Activated CD8-positive, alpha-beta memory T cell treated with anti-CD3 and anti-CD28 coated beads, Interleukin-2, amount 50 U/mL, for 1 hour (primary cell): ENCODE results near the gene COL24A1.

Source experiments
- DNase-seq: peaks from one replicate; pipeline ENCODE4 v3.0.0-alpha.2; 2020; ENCODE audit errors: extremely low read depth

Gene COL24A1

DNA sequence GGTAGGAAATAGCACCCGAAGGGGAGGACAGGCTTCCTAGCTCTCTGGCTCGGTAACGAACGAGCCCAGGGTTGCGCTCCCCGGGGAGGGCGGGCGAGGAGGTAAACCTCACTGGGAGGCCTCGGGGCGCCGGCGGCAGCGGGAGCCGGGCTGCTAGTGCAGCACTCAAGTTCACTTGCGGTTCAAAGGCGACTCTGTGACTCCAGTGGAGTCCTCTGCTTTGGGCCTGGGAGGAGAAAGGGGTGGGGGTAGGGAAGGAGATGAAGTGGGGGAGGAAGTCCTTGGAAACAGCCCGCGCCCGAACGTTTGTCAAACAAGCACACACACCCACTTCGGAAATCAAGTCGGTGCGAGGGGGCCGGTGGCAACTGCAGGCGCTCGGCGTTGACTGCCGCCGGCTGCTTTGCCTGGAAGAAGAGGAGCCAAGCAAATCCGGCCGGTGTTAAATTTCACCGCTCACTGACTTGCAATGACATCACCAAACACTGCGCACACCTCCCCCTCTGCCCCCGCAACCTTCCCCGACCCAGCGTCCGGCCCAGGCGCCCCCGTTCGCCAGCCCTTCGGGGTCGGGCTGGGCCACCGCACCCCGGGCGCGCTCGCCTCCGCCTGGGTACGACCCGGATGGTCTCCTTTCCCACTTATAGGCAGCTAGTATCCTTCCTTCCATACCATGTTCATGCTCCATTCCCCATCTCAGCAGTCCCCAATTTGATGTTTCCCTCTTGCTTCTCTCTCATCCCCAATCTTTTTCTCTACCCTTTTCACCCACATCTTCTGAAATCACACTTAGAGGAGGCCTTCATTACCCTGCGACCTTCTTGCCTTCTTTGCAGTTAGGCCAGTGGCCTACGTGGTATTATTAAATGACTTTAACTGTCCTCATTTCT is at the start of gene COL24A1:
Gene COL24A1, minus strand, starts transcription at position 207 of the 890 bp plus-strand sequence. CDS start 376 bp downstream, outside the sequence.
- DNase-seq = no peak

DNA sequence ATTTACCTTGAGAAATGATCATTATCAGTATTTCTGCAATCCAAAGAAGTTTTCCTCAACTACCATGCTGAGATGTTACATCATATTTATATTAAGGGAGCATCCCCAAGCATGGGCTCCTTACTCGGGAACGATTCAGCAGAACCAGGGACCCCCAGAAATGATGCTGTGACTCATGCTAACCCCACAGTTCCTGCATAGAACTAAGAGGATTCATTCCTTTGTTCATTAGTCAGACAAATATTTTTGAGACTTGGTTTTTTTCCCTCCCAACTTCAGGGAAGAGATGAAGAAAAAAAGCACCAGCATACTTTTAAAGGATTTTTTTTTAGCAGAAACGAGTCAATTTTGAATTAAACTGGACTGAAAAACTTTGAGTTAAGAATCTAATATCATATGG is 49.2 kb upstream of the COL24A1 start:
- no peak for DNase-seq

DNA sequence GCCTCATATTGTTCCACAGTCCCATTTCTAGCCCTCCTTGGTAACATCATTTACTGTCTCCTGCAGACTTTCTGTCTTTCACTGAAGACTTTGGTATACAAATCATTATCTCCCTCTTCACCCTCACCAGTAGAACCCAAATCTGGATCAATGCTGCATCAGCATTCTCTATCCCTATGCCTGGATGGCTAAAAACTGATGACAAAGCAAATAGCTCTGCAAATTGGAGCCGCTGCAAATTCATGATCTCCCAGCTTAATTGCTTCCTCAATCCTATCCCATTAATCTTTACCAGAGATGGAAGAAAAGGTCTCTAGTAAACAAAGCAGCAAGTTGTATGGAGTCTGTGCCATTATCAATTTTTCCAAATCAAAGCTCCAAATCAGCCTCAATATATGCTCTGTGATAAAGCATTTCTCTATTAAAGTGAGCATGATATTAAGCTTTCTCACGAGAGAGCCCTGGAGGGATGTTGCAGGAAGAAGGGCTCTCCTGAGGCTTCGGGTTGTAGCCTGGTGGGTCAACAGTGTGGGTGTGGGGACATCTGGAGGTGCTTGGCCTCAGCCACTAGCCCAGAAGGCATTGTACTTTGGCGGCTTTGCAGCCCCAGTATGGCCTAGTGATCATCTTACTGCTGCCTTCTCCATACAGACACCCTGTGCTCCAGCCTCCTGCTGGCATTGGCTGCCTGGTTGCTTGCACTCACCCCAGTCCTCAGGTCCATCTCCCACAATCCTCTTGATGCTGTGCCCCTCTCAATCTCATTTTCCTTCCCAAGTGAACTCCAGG is 46.2 kb upstream of the COL24A1 start:
- DNase-seq = no peak

- DNase-seq = no peak
These were observed 44.7 kb upstream of the COL24A1 start for GRCh38 chr1:86201311-86201710.

GRCh38 chr1:86200901-86201300 is 44.3 kb upstream of the COL24A1 start:
- DNase-seq = no peak

GRCh38 chr1:86197206-86197855 is 40.8 kb upstream of the COL24A1 start:
- no peak for DNase-seq

- DNase-seq = no peak
These were observed 38.7 kb upstream of the COL24A1 start for GRCh38 chr1:86195281-86195680.

DNA sequence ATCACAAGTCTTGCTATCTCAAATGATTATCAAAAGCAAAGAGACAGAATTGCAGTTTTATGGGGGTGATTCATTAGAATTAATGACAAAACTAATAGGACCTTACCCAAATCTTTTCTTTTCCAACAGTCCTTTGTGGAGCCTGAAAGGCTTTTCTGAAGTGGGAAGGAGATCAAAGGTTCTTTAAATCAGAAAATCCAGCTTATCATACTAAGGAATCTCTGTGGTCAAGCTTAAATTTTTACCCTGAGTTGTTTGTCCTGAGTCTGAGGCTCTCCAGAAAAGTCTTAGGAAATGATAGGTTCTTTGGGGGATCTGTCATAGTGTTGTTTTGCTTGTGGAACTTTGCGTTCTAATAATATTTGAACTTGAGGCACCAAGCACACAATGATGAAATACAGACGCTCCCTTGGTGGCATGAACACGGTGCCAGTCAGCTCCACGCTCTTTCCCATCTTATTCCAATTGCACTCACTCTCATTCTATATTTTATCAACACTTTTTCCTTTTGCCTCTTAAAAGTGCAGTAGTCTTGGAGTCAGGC is 38.0 kb upstream of the COL24A1 start:
- no peak for DNase-seq

DNA sequence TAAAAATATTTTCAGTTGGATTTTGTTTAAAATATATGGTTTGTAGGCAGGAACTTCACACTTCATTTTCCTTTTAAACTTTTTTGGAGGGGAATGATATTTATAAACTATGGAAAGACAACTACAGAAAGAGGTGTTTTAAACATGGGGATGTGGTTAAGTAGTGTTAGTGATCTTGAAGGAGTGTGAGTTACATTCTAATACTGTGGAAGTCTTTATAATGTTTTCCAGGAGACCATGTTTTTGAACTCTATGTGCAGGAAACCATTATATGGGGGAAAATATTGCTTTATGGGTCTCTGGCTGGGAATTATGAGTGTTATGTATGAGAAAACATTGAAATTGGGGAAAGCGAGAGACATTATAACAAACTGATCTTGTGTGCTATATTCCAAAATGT is 35.8 kb upstream of the COL24A1 start:
- no peak for DNase-seq

- no peak for DNase-seq
These were observed 35.4 kb upstream of the COL24A1 start for GRCh38 chr1:86191958-86192357.

DNA sequence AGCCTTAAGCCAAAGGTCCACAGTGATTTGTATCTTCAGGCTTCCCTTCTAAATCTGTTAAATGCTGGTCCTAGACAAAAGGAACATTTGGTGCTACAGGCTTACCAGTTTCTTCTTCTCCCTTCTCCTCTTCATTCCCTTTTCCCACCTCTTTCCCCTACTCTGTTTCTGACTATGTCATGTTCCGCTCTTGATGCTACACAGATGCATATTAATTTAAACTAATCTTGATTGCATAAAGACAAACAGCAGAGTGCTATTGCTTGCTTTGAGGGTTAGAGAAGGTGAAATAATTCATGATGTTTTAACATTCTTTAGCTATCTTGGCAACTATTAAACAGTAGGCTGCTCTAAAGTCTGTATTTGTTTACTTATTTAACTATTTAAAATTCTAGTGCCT is 34.3 kb upstream of the COL24A1 start:
- DNase-seq = no peak

- no peak for DNase-seq
These were observed 27.9 kb upstream of the COL24A1 start for GRCh38 chr1:86184426-86184825.

- DNase-seq = no peak
These were observed 27.2 kb upstream of the COL24A1 start for GRCh38 chr1:86183810-86184209.

DNA sequence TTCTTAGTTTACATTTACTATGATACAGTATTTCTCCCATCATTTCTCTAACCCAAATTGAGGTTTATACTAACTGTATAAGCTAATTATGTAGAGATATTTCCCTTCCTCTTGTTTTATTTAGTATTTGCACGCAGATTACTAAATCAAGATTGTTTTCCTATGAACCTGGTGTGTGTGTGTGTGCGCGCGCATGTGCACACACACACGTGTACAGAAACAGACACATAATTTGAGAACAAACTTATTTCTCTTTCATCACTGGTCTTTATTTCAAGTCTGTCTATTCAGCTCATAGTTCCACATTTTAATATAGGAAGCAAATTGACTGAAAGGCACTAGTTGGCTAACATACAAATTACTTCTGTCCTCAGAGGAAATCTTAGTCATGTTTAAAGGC is 19.7 kb upstream of the COL24A1 start:
- no peak for DNase-seq

DNA sequence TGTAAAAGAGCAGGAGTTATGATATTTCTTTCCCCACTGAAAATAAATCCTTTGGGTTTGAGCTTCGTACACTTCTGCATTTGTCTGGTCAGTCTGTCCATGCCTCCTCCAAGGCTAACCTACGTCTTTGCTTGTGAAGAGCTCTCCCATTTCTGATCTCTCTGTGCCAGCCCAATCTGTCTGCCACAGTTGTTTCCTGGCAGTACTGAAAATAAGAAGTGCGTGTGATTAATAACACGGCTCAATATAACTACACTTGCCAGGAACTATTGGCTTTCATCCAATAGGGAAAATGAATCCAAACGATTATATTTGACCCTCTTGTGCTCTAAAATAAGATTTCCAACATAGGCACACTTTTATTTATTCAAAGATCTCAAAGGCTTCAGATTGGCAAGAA is 19.2 kb upstream of the COL24A1 start:
- DNase-seq = no peak

- DNase-seq = no peak
These were observed 13.1 kb upstream of the COL24A1 start for GRCh38 chr1:86169625-86170024.

DNA sequence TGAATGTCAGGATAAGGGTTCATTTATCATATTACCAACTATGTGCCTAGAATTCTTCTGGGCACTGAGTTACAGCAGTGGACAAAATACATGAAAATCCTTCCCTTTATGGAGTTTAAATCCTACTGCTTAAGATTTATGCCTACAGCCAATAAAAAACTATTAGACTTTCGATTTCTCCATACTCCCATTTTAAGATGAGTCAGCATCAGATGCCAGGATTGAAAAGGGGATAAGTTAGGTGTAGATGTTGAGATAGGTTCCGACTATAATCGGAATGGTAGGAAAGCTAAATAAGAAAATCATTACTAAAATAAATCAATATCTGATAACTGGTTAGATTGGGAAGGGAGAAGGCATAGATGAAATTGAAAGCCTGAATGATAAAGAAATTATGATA is 3.2 kb upstream of the COL24A1 start:
- DNase-seq = no peak

- DNase-seq = no peak
These were observed 586 bp downstream of the COL24A1 start for GRCh38 chr1:86155807-86156565.

DNA sequence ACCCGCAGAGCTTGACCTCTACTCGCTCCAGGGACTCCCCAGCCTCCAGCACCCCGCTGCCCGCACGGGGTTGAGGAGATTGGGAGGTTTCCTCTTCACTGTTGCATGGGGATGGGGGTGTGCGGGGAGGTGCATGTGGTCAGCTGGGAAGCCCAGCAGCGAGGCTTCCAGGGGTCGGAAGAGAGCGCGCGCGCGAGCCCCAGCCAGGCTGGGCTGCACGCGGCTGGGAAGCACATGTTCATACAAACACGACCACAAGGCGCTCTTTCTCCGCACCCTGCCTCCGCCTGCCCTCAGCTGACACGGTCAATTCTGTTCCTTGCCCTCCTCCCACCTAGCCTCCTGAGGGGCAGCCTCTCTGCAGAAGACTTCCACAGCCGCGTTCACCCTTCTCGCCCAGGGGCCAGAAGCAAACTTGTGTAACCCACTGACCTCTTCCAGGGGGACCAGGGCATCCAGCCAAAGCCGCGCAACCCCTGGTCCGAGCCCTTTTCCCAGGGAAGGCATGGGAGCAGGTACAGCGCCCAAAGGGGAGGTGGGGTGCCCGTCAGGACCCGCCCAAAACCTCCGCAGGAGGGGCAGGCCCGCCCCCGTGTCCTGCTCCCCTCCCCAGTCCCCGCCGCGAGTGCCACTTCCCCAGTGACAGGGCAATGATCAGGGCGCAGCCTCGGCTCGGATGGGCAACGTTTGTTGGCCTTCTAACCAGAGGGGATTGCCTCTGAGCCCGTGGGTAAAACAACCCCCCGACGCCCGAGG is 1.3 kb downstream of the COL24A1 start:
- DNase-seq = no peak

- no peak for DNase-seq
These were observed 2.0 kb downstream of the COL24A1 start for GRCh38 chr1:86154571-86155050.

DNA sequence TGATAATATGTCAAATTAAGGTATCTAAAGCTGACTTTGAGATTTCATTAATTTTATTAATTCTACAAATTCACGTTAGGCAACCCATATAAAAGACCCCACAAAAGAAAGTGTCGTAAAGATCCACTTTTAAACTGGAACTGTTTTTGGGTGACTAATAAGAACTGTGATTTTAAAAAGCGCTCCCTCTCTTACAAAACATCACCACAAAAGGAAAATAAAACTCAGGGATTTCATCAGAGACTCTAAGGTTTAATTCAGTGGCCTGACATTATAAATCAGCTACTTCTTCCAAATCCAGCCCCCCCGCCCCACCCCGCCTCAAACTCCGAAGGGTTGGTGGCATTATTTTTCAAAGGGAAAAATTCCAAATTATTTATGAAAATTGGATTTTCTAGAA is 2.7 kb downstream of the COL24A1 start:
- no peak for DNase-seq
